Tibial artery (tissue), 4 donors: ENCODE results near the gene SMOC2.

ENCODE experiments used
- DNase-seq, 2 donors: peaks; one replicate each; pipeline ENCODE4 v3.0.0-alpha.2; 2019
- H3K27ac ChIP-seq, 2 donors: fragments of 200-600 bp; sonication (generic) in 1 of 2; 1 replicate in 1 of 2; 2 replicates in 1 of 2; pipeline ENCODE4 v1.5.1; 2018 to 2019; ENCODE audit warnings: mild to moderate bottlenecking in 1 of 2
- H3K27me3 ChIP-seq, 2 donors: fragments of 200-600 bp; sonication (generic) in 1 of 2; one replicate each; pipeline versions ENCODE4 v1.5.1 to v1.6.0; 2016 to 2019
- H3K36me3 ChIP-seq, 3 donors: fragments of 200-600 bp; sonication (generic) in 2 of 3; one replicate each; pipeline ENCODE4 v1.5.1; 2016 to 2019; ENCODE audit warnings: mild to moderate bottlenecking in 2 of 3
- H3K4me1 ChIP-seq, 4 donors: fragments of 200-600 bp; sonication (generic) in 2 of 4; 1 replicate in 3 of 4; 2 replicates in 1 of 4; pipeline ENCODE4 v1.5.1; 2016 to 2019
- H3K4me3 ChIP-seq, 2 donors: fragments of 200-600 bp; sonication (generic) in 1 of 2; 1 replicate in 1 of 2; 2 replicates in 1 of 2; pipeline ENCODE4 v1.5.1; 2018 to 2019; ENCODE audit warnings: mild to moderate bottlenecking in 2 of 2
- H3K9me3 ChIP-seq, 3 donors: fragments of 200-600 bp; sonication (generic) in 1 of 3; one replicate each; pipeline ENCODE4 v1.5.1; 2016 to 2019
- CTCF ChIP-seq, 2 experiments: fragments of 200-600 bp in 1 of 2; fragments of 450-650 bp in 1 of 2; IDR thresholded peaks; one replicate each; pipeline ENCODE4 v1.5.1; 2017 to 2019; ENCODE audit warnings: antibody characterized with exemption in 2 of 2, mild to moderate bottlenecking in 1 of 2, moderate library complexity in 1 of 2
- intact Hi-C: fragments of 100-400 bp; cut with DNase I; formaldehyde crosslinking; loops from one replicate; pipeline ENCODE4 v1.15.0; 2023; ENCODE audit warnings: low total_unique reads

The SMOC2 gene

GRCh38 chr6:168574699-168575195, 133.8 kb downstream of the SMOC2 start:
- no peaks in the 10 kb centered on the region for H3K9me3 ChIP-seq
- peak; percentile 35 to 86 for DNase-seq
- peak overlapping the region; percentile 71 to 80 for H3K27ac ChIP-seq
- TF ChIP-seq CTCF (IDR thresholded peaks at IDR 0.05), result no peak
- H3K4me3 ChIP-seq, result peak overlapping the region; percentile 0 to 18
- H3K4me1 ChIP-seq, result peaks cover 0 to 42% (median 20%) of the 10 kb centered on the region in 4 donors
- intact Hi-C loops, result no loop called here
- no peaks in the 10 kb centered on the region for H3K36me3 ChIP-seq
- H3K27me3 ChIP-seq, result no peaks in the 10 kb centered on the region

DNA sequence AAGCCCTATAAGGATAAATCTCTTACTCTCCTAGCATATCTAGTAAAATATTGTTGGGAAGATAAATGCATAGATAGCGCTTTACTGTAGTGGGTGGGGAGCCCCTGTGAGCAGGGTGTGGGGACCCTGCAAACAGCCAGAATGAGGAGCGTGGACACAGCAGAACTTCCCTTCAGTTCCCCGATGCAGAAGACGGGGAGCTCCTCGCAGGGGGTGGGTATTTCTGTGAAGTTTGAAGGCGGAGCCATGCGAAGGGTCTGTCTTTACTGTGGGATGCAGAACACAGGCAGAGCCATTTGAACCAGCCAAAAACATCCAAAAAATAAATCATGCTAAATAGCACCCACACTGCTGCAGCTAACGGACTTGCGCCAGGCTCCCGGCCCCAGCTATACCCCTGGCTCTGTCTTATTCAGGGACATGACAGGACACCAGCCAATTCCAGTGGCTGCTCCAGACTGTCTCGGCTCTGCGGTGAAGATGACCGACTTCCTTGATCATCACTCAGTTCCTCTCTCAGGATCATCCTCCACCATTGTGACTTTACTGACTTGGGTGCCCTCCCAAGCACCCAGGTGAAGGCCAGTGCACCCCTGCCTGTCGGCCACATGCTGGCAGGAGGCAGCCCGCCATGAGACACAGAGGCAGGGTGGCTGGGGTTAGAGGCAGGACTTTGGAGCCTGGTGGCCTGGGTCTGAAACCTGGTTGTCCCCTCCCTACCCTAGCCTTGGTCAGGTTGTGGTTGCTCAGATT, 134.5 kb downstream of the SMOC2 start:
- DNase-seq, result no peak
- intact Hi-C loops, result no loop called here
- no peaks in the 10 kb centered on the region for H3K9me3 ChIP-seq
- H3K36me3 ChIP-seq, result no peaks in the 10 kb centered on the region
- peak overlapping the region; percentile 71 to 80 for H3K27ac ChIP-seq
- peak overlapping the region; percentile 0 to 18 for H3K4me3 ChIP-seq
- H3K27me3 ChIP-seq, result no peaks in the 10 kb centered on the region
- TF ChIP-seq CTCF (IDR thresholded peaks at IDR 0.05), result no peak
- peaks cover 0 to 44% (median 20%) of the 10 kb centered on the region in 4 donors for H3K4me1 ChIP-seq

DNA sequence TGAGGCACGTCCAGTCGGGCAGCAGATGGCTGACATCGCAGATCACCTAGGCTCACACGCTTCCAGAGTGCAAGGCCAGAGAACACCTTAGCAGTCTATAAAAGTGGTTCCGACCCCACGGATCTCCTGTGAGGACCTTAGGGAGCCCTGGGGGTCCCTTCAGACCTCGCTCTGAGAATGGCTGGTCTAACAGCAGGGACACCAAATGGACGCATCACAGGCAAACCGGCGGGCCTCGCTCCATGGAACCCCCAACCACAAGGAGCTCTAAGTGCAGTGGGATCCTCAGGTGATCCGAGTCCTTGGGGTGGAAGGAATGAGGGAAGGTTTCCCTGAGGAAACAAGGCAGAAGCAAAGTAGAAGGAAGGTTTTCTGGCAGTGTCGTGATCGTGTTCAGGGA, 135.4 kb downstream of the SMOC2 start:
- H3K27me3 ChIP-seq, result no peaks in the 10 kb centered on the region
- no peak overlapping the region for H3K4me3 ChIP-seq
- intact Hi-C loops, result no loop called here
- H3K4me1 ChIP-seq, result peaks cover 0 to 44% (median 20%) of the 10 kb centered on the region in 4 donors
- no peak for DNase-seq
- no peaks in the 10 kb centered on the region for H3K36me3 ChIP-seq
- H3K9me3 ChIP-seq, result no peaks in the 10 kb centered on the region
- no peak for TF ChIP-seq CTCF (IDR thresholded peaks at IDR 0.05)
- no peak overlapping the region for H3K27ac ChIP-seq

- no peaks in the 10 kb centered on the region for H3K36me3 ChIP-seq
- no peaks in the 10 kb centered on the region for H3K27me3 ChIP-seq
- no peak overlapping the region for H3K27ac ChIP-seq
- H3K9me3 ChIP-seq, result no peaks in the 10 kb centered on the region
- peaks cover 0 to 44% (median 20%) of the 10 kb centered on the region in 4 donors for H3K4me1 ChIP-seq
- H3K4me3 ChIP-seq, result no peak overlapping the region
- DNase-seq, result peak in 1 of 2 donors; percentile 56
- intact Hi-C loops, result no loop called here
- no peak for TF ChIP-seq CTCF (IDR thresholded peaks at IDR 0.05)
Observed at GRCh38 chr6:168577496-168577895, 136.5 kb downstream of the SMOC2 start.

GRCh38 chr6:168578036-168578435, 137.1 kb downstream of the SMOC2 start:
- intact Hi-C loops, result no loop called here
- Histone ChIP-seq H3K27ac (peak overlapping the region in 1 of 2 donors; percentile 44), H3K9me3 (no peaks in the 10 kb centered on the region), H3K27me3 (no peaks in the 10 kb centered on the region), H3K36me3 (no peaks in the 10 kb centered on the region), H3K4me1 (peaks cover 0 to 44% (median 20%) of the 10 kb centered on the region in 4 donors), H3K4me3 (no peak overlapping the region)
- TF ChIP-seq CTCF (IDR thresholded peaks at IDR 0.05), result no peak
- peak in 1 of 2 donors; percentile 38 for DNase-seq
